H1 (cell line): ENCODE results near the gene ELFN1. TPM values are rescaled to one million over a fixed set of nuclear protein-coding genes. Genes with fewer than 3 reads are reported as not detected.

Experiments used
- CTCF ChIA-PET: fragments of 300-600 bp; sonication (Branson Sonifier 250); formaldehyde crosslinking; loops from one replicate; lab custom pipeline; 2021; ENCODE audit not compliant: partially characterized antibody; lab: Charles Lee
- POLR2A ChIA-PET: fragments of 300-600 bp; sonication (Branson Sonifier 250); formaldehyde crosslinking; loops from one replicate; lab custom pipeline; 2021; ENCODE audit warnings: inconsistent platforms; ENCODE audit not compliant: partially characterized antibody; lab: Charles Lee
- DNase-seq, 2 experiments: peaks; one replicate each; pipeline versions ENCODE4 v3.0.0 to v3.0.0-alpha.2; 2010 to 2022; ENCODE audit warnings: low spot score in 2 of 2, low read depth in 1 of 2, mixed read lengths in 1 of 2
- FAIRE-seq: peaks from 2 replicates; lab custom pipeline; 2011; peaks lifted over from hg19 to GRCh38; lab: Jason Lieb, UNC
- H2AFZ ChIP-seq: 2 replicates; pipeline ENCODE4 v1.8.1; 2012; ENCODE audit warnings: low read length, inconsistent platforms
- H2AK5ac ChIP-seq: 2 replicates; pipeline ENCODE4 v1.6.1; 2013; ENCODE audit warnings: low read depth, low read length
- H2BK120ac ChIP-seq: replicated peaks from 2 replicates; pipeline ENCODE3; 2013; ENCODE audit warnings: low read depth, low read length, inconsistent platforms
- H2BK12ac ChIP-seq: 2 replicates; pipeline ENCODE4 v1.6.1; 2013; ENCODE audit warnings: low read depth, low read length
- H2BK15ac ChIP-seq: 2 replicates; pipeline ENCODE4 v1.6.1; 2013; ENCODE audit warnings: low read length
- H2BK20ac ChIP-seq: 2 replicates; pipeline ENCODE4 v1.6.1; 2013; ENCODE audit warnings: low read length
- H2BK5ac ChIP-seq: 2 replicates; pipeline ENCODE4 v1.6.1; 2013; ENCODE audit warnings: low read depth, low read length
- H3K14ac ChIP-seq: 2 replicates; pipeline ENCODE4 v1.6.1; 2013; ENCODE audit warnings: inconsistent platforms; ENCODE audit not compliant: insufficient read length
- H3K18ac ChIP-seq: 2 replicates; pipeline ENCODE4 v1.6.1; 2013; ENCODE audit warnings: low read length; ENCODE audit errors: extremely low read depth
- H3K23ac ChIP-seq: 2 replicates; pipeline ENCODE4 v1.6.1; 2013; ENCODE audit warnings: inconsistent platforms; ENCODE audit not compliant: insufficient read length
- H3K23me2 ChIP-seq: 2 replicates; pipeline ENCODE4 v1.6.1; 2013; ENCODE audit warnings: low read depth, low read length
- H3K27ac ChIP-seq: 2 replicates; pipeline ENCODE4 v1.6.1; 2011; ENCODE audit warnings: low read depth, low read length, inconsistent platforms
- H3K27me3 ChIP-seq, 4 experiments: replicated peaks in 1 of 4; 1 replicate in 1 of 4; 2 replicates in 3 of 4; pipeline versions ENCODE4 v1.6.1 to v1.8.1; 2011 to 2013; ENCODE audit warnings: low read length in 3 of 4, mild to moderate bottlenecking in 3 of 4, inconsistent platforms in 2 of 4, mixed read lengths in 2 of 4, moderate library complexity in 1 of 4; ENCODE audit not compliant: control insufficient read depth in 3 of 4, insufficient read depth in 3 of 4; ENCODE audit errors: extremely low read depth in 1 of 4
- H3K36me3 ChIP-seq, 4 experiments: 2 replicates each; pipeline versions ENCODE4 v1.6.1 to v1.8.1; 2011 to 2013; ENCODE audit warnings: mild to moderate bottlenecking in 4 of 4, low read length in 3 of 4, moderate library complexity in 2 of 4, control low read depth in 1 of 4, inconsistent platforms in 1 of 4; ENCODE audit not compliant: insufficient read depth in 4 of 4, control insufficient read depth in 2 of 4
- H3K4ac ChIP-seq: replicated peaks from 2 replicates; pipeline ENCODE3; 2013; ENCODE audit warnings: low read length, low read depth, mixed read lengths, inconsistent platforms; ENCODE audit not compliant: insufficient read length
- H3K4me1 ChIP-seq, 4 experiments: replicated peaks in 1 of 4; 1 replicate in 1 of 4; 2 replicates in 3 of 4; pipeline versions ENCODE4 v1.6.1 to v1.8.1; 2011 to 2013; ENCODE audit warnings: low read length in 3 of 4, inconsistent platforms in 2 of 4, mixed read lengths in 1 of 4; ENCODE audit not compliant: insufficient read depth in 4 of 4, control insufficient read depth in 3 of 4
- H3K4me2 ChIP-seq, 2 experiments: 2 replicates each; pipeline versions ENCODE4 v1.6.1 to v1.8.1; 2011 to 2013; ENCODE audit warnings: low read depth in 2 of 2, low read length in 2 of 2, control low read depth in 1 of 2, inconsistent platforms in 1 of 2, mild to moderate bottlenecking in 1 of 2; ENCODE audit not compliant: insufficient read depth in 1 of 2
- H3K4me3 ChIP-seq, 4 experiments: fragments of 200-600, 300-600 bp in 1 of 4; sonication (generic), shearing (Covaris generic), sonication (Bioruptor Twin) in 1 of 4; 2 replicates each; pipeline versions ENCODE4 v1.5.1 to v1.8.1; 2011 to 2016; ENCODE audit warnings: low read length in 4 of 4, low read depth in 3 of 4, control low read depth in 2 of 4, inconsistent platforms in 2 of 4, mild to moderate bottlenecking in 2 of 4, mixed read lengths in 1 of 4, moderate library complexity in 1 of 4; ENCODE audit not compliant: insufficient read depth in 2 of 4; ENCODE audit errors: extremely low read depth in 1 of 4
- H3K56ac ChIP-seq: replicated peaks from 2 replicates; pipeline ENCODE3; 2013; ENCODE audit warnings: low read depth, mild to moderate bottlenecking, mixed read lengths, low read length, inconsistent platforms; ENCODE audit not compliant: insufficient read length
- H3K79me1 ChIP-seq: 2 replicates; pipeline ENCODE4 v1.6.1; 2013; ENCODE audit warnings: low read depth, low read length, control low read depth
- H3K79me2 ChIP-seq, 2 experiments: 2 replicates each; pipeline versions ENCODE4 v1.6.1 to v1.8.1; 2012 to 2013; ENCODE audit warnings: low read length in 2 of 2, mild to moderate bottlenecking in 2 of 2, inconsistent platforms in 1 of 2; ENCODE audit not compliant: insufficient read depth in 2 of 2, control insufficient read depth in 1 of 2
- H3K9ac ChIP-seq, 4 experiments: replicated peaks in 1 of 4; 1 replicate in 1 of 4; 2 replicates in 3 of 4; pipeline versions ENCODE4 v1.6.1 to v1.8.1; 2011 to 2013; ENCODE audit warnings: low read depth in 3 of 4, low read length in 3 of 4, control low read depth in 2 of 4, mild to moderate bottlenecking in 2 of 4, moderate library complexity in 2 of 4, inconsistent platforms in 1 of 4; ENCODE audit errors: extremely low read depth in 1 of 4
- H3K9me3 ChIP-seq, 2 experiments: 2 replicates each; pipeline versions ENCODE4 v1.6.1 to v1.8.1; 2012 to 2013; ENCODE audit warnings: mild to moderate bottlenecking in 2 of 2, moderate library complexity in 2 of 2, control low read depth in 1 of 2, inconsistent platforms in 1 of 2, low read depth in 1 of 2, low read length in 1 of 2, mixed read lengths in 1 of 2; ENCODE audit not compliant: insufficient read depth in 2 of 2
- H4K20me1 ChIP-seq, 2 experiments: replicated peaks in 1 of 2; 2 replicates each; pipeline versions ENCODE3 to v1.8.1; 2011 to 2013; ENCODE audit warnings: inconsistent platforms in 2 of 2, low read length in 2 of 2, mild to moderate bottlenecking in 1 of 2; ENCODE audit not compliant: insufficient read depth in 2 of 2, control insufficient read depth in 1 of 2
- H4K5ac ChIP-seq: 2 replicates; pipeline ENCODE4 v1.6.1; 2013; ENCODE audit warnings: low read length, low read depth, mixed read lengths, inconsistent platforms; ENCODE audit not compliant: insufficient read length
- H4K8ac ChIP-seq: 2 replicates; pipeline ENCODE4 v1.8.0; 2013; ENCODE audit warnings: mild to moderate bottlenecking, moderate library complexity, low read length, inconsistent platforms; ENCODE audit not compliant: insufficient read depth; ENCODE audit errors: extremely low read depth
- H4K91ac ChIP-seq: replicated peaks from 2 replicates; pipeline ENCODE3; 2013; ENCODE audit warnings: low read length, mixed read lengths, inconsistent platforms; ENCODE audit not compliant: insufficient read length
- ASH2L ChIP-seq: fragments of 200-600, 300-600 bp; sonication (generic); IDR thresholded peaks from one replicate; pipeline ENCODE4 v1.7.1; 2017; ENCODE audit warnings: low read length
- BRCA1 ChIP-seq: IDR thresholded peaks from 2 replicates; pipeline ENCODE4 v1.6.1; 2012; ENCODE audit warnings: low read depth, low read length, improper control_type of control experiment
- CTBP2 ChIP-seq: IDR thresholded peaks from 2 replicates; pipeline ENCODE4 v1.7.0; 2011; ENCODE audit warnings: borderline replicate concordance, mild to moderate bottlenecking, moderate library complexity, mixed read lengths, low read length; ENCODE audit not compliant: insufficient read depth, insufficient read length
- EP300 ChIP-seq, 2 experiments: IDR thresholded peaks; 1 replicate in 1 of 2; 2 replicates in 1 of 2; pipeline ENCODE4 v1.6.1; 2011 to 2012; ENCODE audit warnings: low read depth in 2 of 2, low read length in 2 of 2, mild to moderate bottlenecking in 2 of 2, borderline replicate concordance in 1 of 2, inconsistent platforms in 1 of 2, moderate library complexity in 1 of 2
- RAD21 ChIP-seq, 2 experiments: IDR thresholded peaks in 1 of 2; conservative IDR thresholded peaks in 1 of 2; 2 replicates each; pipeline ENCODE4 v1.6.1; 2011; ENCODE audit warnings: low read depth in 2 of 2, low read length in 2 of 2, improper control_type of control experiment in 1 of 2, inconsistent platforms in 1 of 2, mild to moderate bottlenecking in 1 of 2, moderate library complexity in 1 of 2
- RFX5 ChIP-seq: IDR thresholded peaks from 2 replicates; pipeline ENCODE4 v1.6.1; 2011; ENCODE audit warnings: low read depth, low read length, improper control_type of control experiment, borderline replicate concordance
- SP1 ChIP-seq: IDR thresholded peaks from 2 replicates; pipeline ENCODE4 v1.6.1; 2011; ENCODE audit warnings: low read depth, low read length
- TEAD4 ChIP-seq: IDR thresholded peaks from 2 replicates; pipeline ENCODE4 v1.6.1; 2012; ENCODE audit warnings: low read depth, low read length, inconsistent platforms, mixed read lengths
- WGBS, 2 experiments: shearing (Covaris generic) in 1 of 2; methylation state at CpG; one replicate each; pipeline versions ENCODE4 v1.1.6 to v1.1.7; 2013 to 2015; ENCODE audit warnings: low lambda C conversion rate in 2 of 2, mixed read lengths in 2 of 2, inconsistent platforms in 1 of 2, low coverage in 1 of 2, missing lambda C conversion rate in 1 of 2; ENCODE audit not compliant: insufficient replicate concordance in 2 of 2, insufficient coverage in 1 of 2, insufficient read length in 1 of 2; ENCODE audit errors: extremely low coverage in 1 of 2, missing lambda C conversion rate in 1 of 2; 5-methylcytosine and 5-hydroxymethylcytosine counted together
- polyA plus RNA-seq, 7 experiments: library from polyadenylated mRNA; depleted of rRNA in 3 of 7; stranded (reverse) in 5 of 7; unstranded in 2 of 7; fragments of >200 nt in 5 of 7; fragments of 200-250 nt in 2 of 7; gene quantifications; 1 replicate in 5 of 7; 2 replicates in 1 of 7; 4 replicates in 1 of 7; pipeline versions ENCODE4 v1.2.1 to v1.2.3, GENCODE V29; 2011 to 2013; ENCODE audit warnings: missing spikeins in 2 of 7, mixed read lengths in 2 of 7
- total RNA-seq: library from RNA; stranded (reverse); fragmentation: NEBNext Ultra II Directional; extraction: Animal tissue kit (Norgen Biotek cat#: 25700); gene quantifications from 2 replicates; pipeline ENCODE4 v1.2.1, GENCODE V29; 2021
- TF ChIP-seq, protein P1 (sequence below), 3 experiments: IDR thresholded peaks; 1 replicate in 2 of 3; 2 replicates in 1 of 3; pipeline versions ENCODE4 v1.5.1 to v1.6.1; 2011; ENCODE audit warnings: low read length in 3 of 3, mild to moderate bottlenecking in 3 of 3, inconsistent platforms in 2 of 3, low read depth in 1 of 3, moderate library complexity in 1 of 3; ENCODE audit not compliant: insufficient read depth in 1 of 3; ENCODE audit errors: control extremely low read depth in 1 of 3

Gene ELFN1
- total and polyA plus RNA-seq, 2 of the 8 experiments (the other 6 are each of a cell fraction or from before 2014, with no cell fraction given): 2.0 to 4.5 TPM

DNA sequence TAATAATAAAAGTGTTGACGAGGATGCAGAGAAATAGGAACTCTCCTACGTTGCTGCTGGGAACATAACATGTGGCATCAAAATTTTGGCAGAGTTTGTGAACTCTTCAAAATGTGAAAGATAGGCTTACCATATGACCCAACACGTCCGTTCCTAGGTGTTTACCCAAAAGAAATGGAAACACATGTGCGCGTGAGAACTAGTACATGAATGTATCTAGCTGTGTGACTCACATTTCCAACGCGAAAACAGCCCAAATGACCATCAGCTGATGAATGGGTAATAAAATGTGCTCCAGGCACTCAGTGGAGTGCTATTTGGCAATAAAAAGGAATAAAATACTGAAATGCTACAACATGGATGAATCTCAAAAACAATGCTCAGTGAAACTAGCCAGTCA lies 10.4 kb upstream of the ELFN1 start:
- no peak overlapping the region for H3K14ac ChIP-seq
- no peaks in the 10 kb centered on the region for H4K20me1 ChIP-seq
- no peak overlapping the region for H2BK20ac ChIP-seq
- no peak for DNase-seq
- H4K8ac ChIP-seq: no peak overlapping the region
- TF ChIP-seq, protein P1, sequence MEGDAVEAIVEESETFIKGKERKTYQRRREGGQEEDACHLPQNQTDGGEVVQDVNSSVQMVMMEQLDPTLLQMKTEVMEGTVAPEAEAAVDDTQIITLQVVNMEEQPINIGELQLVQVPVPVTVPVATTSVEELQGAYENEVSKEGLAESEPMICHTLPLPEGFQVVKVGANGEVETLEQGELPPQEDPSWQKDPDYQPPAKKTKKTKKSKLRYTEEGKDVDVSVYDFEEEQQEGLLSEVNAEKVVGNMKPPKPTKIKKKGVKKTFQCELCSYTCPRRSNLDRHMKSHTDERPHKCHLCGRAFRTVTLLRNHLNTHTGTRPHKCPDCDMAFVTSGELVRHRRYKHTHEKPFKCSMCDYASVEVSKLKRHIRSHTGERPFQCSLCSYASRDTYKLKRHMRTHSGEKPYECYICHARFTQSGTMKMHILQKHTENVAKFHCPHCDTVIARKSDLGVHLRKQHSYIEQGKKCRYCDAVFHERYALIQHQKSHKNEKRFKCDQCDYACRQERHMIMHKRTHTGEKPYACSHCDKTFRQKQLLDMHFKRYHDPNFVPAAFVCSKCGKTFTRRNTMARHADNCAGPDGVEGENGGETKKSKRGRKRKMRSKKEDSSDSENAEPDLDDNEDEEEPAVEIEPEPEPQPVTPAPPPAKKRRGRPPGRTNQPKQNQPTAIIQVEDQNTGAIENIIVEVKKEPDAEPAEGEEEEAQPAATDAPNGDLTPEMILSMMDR (IDR thresholded peaks at IDR 0.05; ENCODE audit: control extremely low read depth in 1 of 3, insufficient read depth in 1 of 3, low read depth in 1 of 3, low read length in 3 of 3): no peak
- TF ChIP-seq RFX5 (no peak), EP300 (IDR thresholded peaks at IDR 0.05; ENCODE audit: borderline replicate concordance in 1 of 2, low read depth in 2 of 2, low read length in 2 of 2) (no peak), CTBP2 (no peak), RAD21 (IDR thresholded peaks at IDR 0.05 in 1 of 2, conservative IDR thresholded peaks at IDR 0.05 in 1 of 2; ENCODE audit: low read depth in 2 of 2, low read length in 2 of 2) (no peak), SP1 (no peak), ASH2L (no peak), TEAD4 (no peak), BRCA1 (no peak)
- TF ChIP-seq, all 59 proteins: peak for 0
- H3K4me1 ChIP-seq: peaks cover 0 to 6% (median 4%) of the 10 kb centered on the region in 4 experiments; a peak in 4 of 7 replicates
- H3K79me1 ChIP-seq: no peaks in the 10 kb centered on the region
- CTCF ChIA-PET: interaction anchor here (1.0 to 1.8 kb wide), 3 partner anchors 50 to 83 kb away, joined by 3 read pairs; no protein-coding TSS in a partner anchor
- no peak overlapping the region for H2BK120ac ChIP-seq
- H3K23me2 ChIP-seq: peaks cover 10% of the 10 kb centered on the region; the same call in 1 of the 2 replicates
- H3K56ac ChIP-seq: no peak overlapping the region
- no peak overlapping the region for H3K23ac ChIP-seq
- no peak overlapping the region for H3K9ac ChIP-seq
- no peak overlapping the region for H2BK5ac ChIP-seq
- no peak overlapping the region for H3K4ac ChIP-seq
- H3K79me2 ChIP-seq: no peaks in the 10 kb centered on the region
- H2AK5ac ChIP-seq: no peak overlapping the region
- POLR2A ChIA-PET: no interaction called here
- WGBS, 2 experiments: 91% methylated on average over 8 of the region's 8 CpGs; no CpG with 5 or more reads in 1 of the 2 experiments
- H3K9me3 ChIP-seq: no peaks in the 10 kb centered on the region
- peaks cover 20 to 28% (median 27%) of the 10 kb centered on the region in 4 experiments for H3K27me3 ChIP-seq
- no peak overlapping the region for H2BK12ac ChIP-seq
- H3K4me3 ChIP-seq: no peak overlapping the region
- H2AFZ ChIP-seq: no peak overlapping the region
- H3K4me2 ChIP-seq: no peak overlapping the region
- FAIRE-seq: no peak
- H3K18ac ChIP-seq: no peak overlapping the region
- H4K5ac ChIP-seq: no peak overlapping the region
- H4K91ac ChIP-seq: no peak overlapping the region
- H2BK15ac ChIP-seq: no peak overlapping the region
- no peak overlapping the region for H3K27ac ChIP-seq
- no peaks in the 10 kb centered on the region for H3K36me3 ChIP-seq
